NOMO-1 (cell line): ENCODE results near the gene CLEC1A.
"Not testable (repeated sequence)": the region's sequence is repeated elsewhere in the genome, so short reads cannot be mapped to it uniquely, and the experiment has no call there.

Source experiments
- DNase-seq, 2 experiments: peaks; one replicate each; lab custom pipeline; 2025; ENCODE audit not compliant: unreplicated experiment in 2 of 2; lab: John Stamatoyannopoulos, UW

CLEC1A gene

DNA sequence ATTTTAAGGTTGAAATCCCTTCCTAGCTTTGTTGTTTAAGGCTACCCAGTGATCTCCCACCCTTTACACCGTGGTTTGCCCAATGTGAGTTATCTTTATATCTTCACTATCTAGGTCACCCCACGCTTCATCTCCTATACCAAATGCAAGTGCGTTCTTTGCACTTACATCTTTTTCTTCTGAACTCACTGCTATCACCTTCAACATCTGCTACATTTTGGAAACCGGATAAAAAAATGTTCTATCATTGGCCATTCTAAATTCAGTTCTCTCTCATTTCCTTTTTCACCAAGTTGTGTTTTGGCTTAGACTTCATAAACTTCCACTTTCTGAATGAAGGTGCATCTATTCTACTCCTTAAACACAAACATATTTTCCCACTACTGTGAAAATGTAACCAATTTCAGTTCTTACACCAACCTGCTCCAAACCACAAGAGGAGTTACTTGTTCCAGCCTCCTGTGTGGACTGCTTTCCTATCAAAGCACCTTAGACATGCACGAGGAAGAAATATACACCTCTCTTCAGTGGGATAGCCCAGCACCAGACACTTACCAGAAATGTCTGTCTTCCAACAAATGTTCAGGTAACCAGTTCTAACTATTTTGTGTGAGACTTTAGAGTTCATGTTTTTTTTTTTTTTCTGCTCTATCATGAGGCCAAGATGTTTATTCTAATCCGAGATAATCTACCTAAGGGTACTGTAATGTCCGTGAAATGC, 46.4 kb downstream of the CLEC1A start:
- DNase-seq, result peak in 1 of 2 experiments; percentile 18

GRCh38 chr12:10048526-10048925, 50.3 kb downstream of the CLEC1A start:
- peak; percentile 7 to 50 for DNase-seq

DNA sequence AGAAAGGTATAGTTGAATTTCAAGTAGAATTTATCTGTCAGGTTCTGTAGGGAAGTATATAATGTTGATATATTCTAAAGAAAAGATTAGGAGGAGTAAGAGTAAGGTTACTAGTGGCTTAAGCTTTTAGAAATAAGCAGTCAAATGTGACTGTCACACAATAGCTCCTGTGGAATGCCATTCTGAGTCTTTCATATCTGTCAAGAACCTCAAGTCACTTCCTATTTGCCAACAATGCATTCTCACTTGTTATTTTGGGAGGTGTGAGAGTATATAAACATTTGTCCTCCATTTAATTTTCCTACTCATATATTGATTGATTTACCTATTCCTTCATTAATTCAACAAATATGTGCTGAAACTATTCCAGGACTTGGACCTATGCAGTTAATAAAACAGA, 56.6 kb downstream of the CLEC1A start:
- no peak for DNase-seq

GRCh38 chr12:10033783-10034545, 64.8 kb downstream of the CLEC1A start:
- peak in 1 of 2 experiments; percentile 22 for DNase-seq

DNA sequence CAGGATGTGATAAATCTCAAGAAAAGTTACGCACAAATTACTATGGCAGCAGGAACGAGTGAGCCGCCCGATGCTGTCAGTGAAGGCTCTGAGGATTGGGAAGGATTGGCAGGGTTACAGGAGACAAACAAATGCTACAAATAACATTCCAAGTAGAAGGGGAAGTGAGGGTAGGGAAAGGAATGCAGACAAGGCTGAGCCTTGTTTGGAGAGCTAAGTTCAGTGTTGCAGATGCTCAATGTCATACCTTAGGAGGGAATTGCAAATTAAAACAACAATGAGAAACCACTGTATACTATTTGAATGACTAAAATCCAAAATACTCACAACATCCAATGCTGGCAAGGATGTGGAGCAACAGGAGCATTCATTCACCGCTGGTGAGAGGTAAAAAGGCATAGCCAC, 67.0 kb downstream of the CLEC1A start:
- peak in 1 of 2 experiments; percentile 27 for DNase-seq

- DNase-seq, result peak; percentile 21 to 31
These were observed 67.5 kb downstream of the CLEC1A start for GRCh38 chr12:10031321-10031720.

GRCh38 chr12:10030446-10030845, 68.3 kb downstream of the CLEC1A start, which contains the start of gene CLEC9A:
Gene CLEC9A, plus strand, starts transcription at chr12:10030682. Its CDS starts 22,006 bp downstream, at chr12:10052688.
- DNase-seq, result peak; percentile 49 to 55

DNA sequence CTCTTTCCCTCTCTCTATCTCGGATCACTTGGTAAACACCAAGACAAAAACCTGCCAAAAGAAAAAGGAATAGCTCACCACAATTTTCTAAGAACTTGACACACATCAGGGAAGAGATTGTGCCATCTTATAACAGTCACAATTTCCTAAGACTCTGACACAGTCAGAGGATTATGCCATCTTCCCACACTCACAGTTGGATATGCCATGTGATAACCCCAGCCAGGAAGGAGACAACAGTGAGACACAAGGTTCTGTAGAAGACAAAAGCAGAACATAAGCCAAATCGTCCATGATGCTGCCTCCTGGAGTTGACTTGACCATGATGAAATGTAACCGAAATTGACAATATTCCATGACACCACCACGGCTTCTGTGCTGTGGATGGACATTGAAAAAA, 71.1 kb downstream of the CLEC1A start:
- DNase-seq, result peak; percentile 73 to 86

GRCh38 chr12:10027311-10027710, 71.5 kb downstream of the CLEC1A start:
- no peak for DNase-seq

GRCh38 chr12:10026666-10027065, 72.1 kb downstream of the CLEC1A start:
- DNase-seq, result not testable (repeated sequence)

- no peak for DNase-seq
These were observed 73.5 kb downstream of the CLEC1A start for GRCh38 chr12:10025236-10025635.

GRCh38 chr12:10021342-10021741, 77.4 kb downstream of the CLEC1A start:
- no peak for DNase-seq
